Osteoblast (primary cell): ENCODE results near the gene RXFP4. TPM values are rescaled to one million over a fixed set of nuclear protein-coding genes. Genes with fewer than 3 reads are reported as not detected.

Experiments used
- DNase-seq: peaks from one replicate; pipeline ENCODE4 v3.0.0; 2011; ENCODE audit warnings: low spot score, mixed read lengths; ENCODE audit not compliant: insufficient read length; ENCODE audit errors: missing footprints
- H2AFZ ChIP-seq: 2 replicates; pipeline ENCODE4 v1.6.0; 2011; ENCODE audit warnings: mild to moderate bottlenecking, low read length
- H3K27ac ChIP-seq: 2 replicates; pipeline ENCODE4 v1.5.1; 2011; ENCODE audit warnings: mild to moderate bottlenecking, low read depth, low read length, moderate library complexity
- H3K27me3 ChIP-seq: 2 replicates; pipeline ENCODE4 v1.6.0; 2012; ENCODE audit warnings: mild to moderate bottlenecking, control low read depth, inconsistent platforms, low read length, moderate library complexity; ENCODE audit not compliant: insufficient read depth
- H3K36me3 ChIP-seq: 2 replicates; pipeline ENCODE4 v1.5.1; 2011; ENCODE audit warnings: mild to moderate bottlenecking, low read length, control low read depth, moderate library complexity; ENCODE audit not compliant: insufficient read depth
- H3K4me1 ChIP-seq: 2 replicates; pipeline ENCODE4 v1.5.1; 2011; ENCODE audit warnings: mild to moderate bottlenecking, low read length, control low read depth, moderate library complexity; ENCODE audit not compliant: insufficient read depth
- H3K4me2 ChIP-seq: 2 replicates; pipeline ENCODE4 v1.6.0; 2011; ENCODE audit warnings: mild to moderate bottlenecking, low read length; ENCODE audit not compliant: insufficient read depth
- H3K4me3 ChIP-seq: fragments of 200-600 bp; sonication (generic); 3 replicates; pipeline ENCODE4 v1.5.1; 2012; ENCODE audit warnings: mild to moderate bottlenecking, low read length, inconsistent platforms; ENCODE audit not compliant: insufficient read depth
- H3K79me2 ChIP-seq: 2 replicates; pipeline ENCODE4 v1.6.0; 2012; ENCODE audit warnings: mild to moderate bottlenecking, low read length, control low read depth, inconsistent platforms; ENCODE audit not compliant: insufficient read depth
- H3K9me3 ChIP-seq: 2 replicates; pipeline ENCODE4 v1.5.1; 2011; ENCODE audit warnings: low read depth, low read length, control low read depth
- H4K20me1 ChIP-seq: 2 replicates; pipeline ENCODE4 v1.6.0; 2012; ENCODE audit warnings: mild to moderate bottlenecking, low read length, control low read depth; ENCODE audit not compliant: insufficient read depth
- CTCF ChIP-seq: IDR thresholded peaks from 2 replicates; pipeline ENCODE4 v1.5.1; 2011; ENCODE audit warnings: mild to moderate bottlenecking, low read depth, low read length, moderate library complexity; ENCODE audit errors: extremely low read depth
- total RNA-seq: library from RNA; depleted of rRNA; stranded (reverse); fragments of >200 nt; gene quantifications from 2 replicates; pipeline ENCODE4 v1.2.3, GENCODE V29; 2012

RXFP4 gene
- total RNA-seq, 1 donor, result not detected

GRCh38 chr1:155975375-155976061, 34.1 kb downstream of the RXFP4 start:
- TF ChIP-seq CTCF, result no peak
- Histone ChIP-seq H3K4me1 (peaks cover 53% of the 10 kb centered on the region), H2AFZ (no peak overlapping the region), H3K4me3 (peak overlapping the region; percentile 91), H3K9me3 (no peaks in the 10 kb centered on the region), H3K4me2 (peak overlapping the region; percentile 94), H3K27me3 (no peaks in the 10 kb centered on the region), H3K36me3 (no peaks in the 10 kb centered on the region), H3K79me2 (peaks cover 96% of the 10 kb centered on the region), H3K27ac (peak overlapping the region; percentile 92), H4K20me1 (peaks cover 49% of the 10 kb centered on the region)
- DNase-seq, result peak; percentile 89

- peaks cover 97% of the 10 kb centered on the region for H3K79me2 ChIP-seq
- peak overlapping the region; percentile 92 for H3K27ac ChIP-seq
- H3K9me3 ChIP-seq, result no peaks in the 10 kb centered on the region
- peaks cover 54% of the 10 kb centered on the region for H3K4me1 ChIP-seq
- H3K27me3 ChIP-seq, result no peaks in the 10 kb centered on the region
- no peaks in the 10 kb centered on the region for H3K36me3 ChIP-seq
- H3K4me3 ChIP-seq, result peak overlapping the region; percentile 91
- H4K20me1 ChIP-seq, result peaks cover 43% of the 10 kb centered on the region
- DNase-seq, result peak; percentile 86
- peak overlapping the region; percentile 94 for H3K4me2 ChIP-seq
- TF ChIP-seq CTCF, result no peak
- no peak overlapping the region for H2AFZ ChIP-seq
Measured at GRCh38 chr1:155976062-155976912, 34.8 kb downstream of the RXFP4 start.

GRCh38 chr1:155976913-155977689, 35.7 kb downstream of the RXFP4 start:
- Histone ChIP-seq H3K79me2 (peaks cover 98% of the 10 kb centered on the region), H3K4me2 (peak overlapping the region; percentile 94), H3K27ac (peak overlapping the region; percentile 92), H4K20me1 (peaks cover 37% of the 10 kb centered on the region), H3K27me3 (no peaks in the 10 kb centered on the region), H3K36me3 (no peaks in the 10 kb centered on the region), H2AFZ (no peak overlapping the region), H3K9me3 (no peaks in the 10 kb centered on the region), H3K4me3 (peak overlapping the region; percentile 91), H3K4me1 (peaks cover 62% of the 10 kb centered on the region)
- DNase-seq, result no peak
- TF ChIP-seq CTCF, result no peak
